Measurements from ENCODE around the gene VAC14.
"Not testable (repeated sequence)": the region's sequence is repeated elsewhere in the genome, so short reads cannot be mapped to it uniquely, and the experiment has no call there.

Gene VAC14

DNA sequence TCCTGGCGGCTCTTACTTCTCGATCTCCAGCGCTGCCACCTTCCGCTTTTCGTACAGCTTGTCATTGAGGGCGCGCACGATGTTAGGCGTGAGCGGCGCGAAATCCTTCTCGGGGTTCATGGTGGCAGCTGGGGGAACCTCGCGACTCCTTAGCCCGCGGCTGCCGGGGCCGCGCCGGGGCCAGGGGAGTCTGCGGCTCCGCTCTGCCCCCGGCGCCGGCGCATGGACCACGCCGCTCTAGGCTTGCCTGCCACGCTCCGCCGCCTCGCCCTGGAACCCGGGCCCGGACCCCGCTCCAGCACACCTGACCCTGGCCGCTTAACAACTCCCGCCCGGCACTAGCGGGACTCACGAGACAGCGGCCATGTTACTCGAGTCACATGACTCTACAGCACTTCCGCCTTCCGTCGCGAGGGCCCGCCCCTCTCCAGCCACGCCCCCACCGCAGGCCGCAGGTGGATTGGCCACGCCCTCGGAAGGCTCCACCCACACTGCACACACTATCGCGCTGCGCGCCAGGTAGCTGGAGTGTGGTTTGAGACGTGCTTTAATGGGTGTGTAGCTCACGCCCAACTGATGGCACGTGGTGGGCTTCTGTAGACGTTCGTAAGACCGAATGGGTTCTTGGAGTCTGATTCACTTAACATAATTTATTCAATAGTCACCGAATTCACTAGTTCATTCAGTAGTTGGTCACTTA, at the start of gene VAC14:
TSS of gene VAC14 (minus strand) at position 378 of the 700 bp plus-strand sequence. CDS start at position 120, 258 bp downstream.
- no peaks in the 10 kb centered on the region for H3K9me2 ChIP-seq (ENCODE audit: low read depth, low read length)
- TF ChIP-seq, protein P1, sequence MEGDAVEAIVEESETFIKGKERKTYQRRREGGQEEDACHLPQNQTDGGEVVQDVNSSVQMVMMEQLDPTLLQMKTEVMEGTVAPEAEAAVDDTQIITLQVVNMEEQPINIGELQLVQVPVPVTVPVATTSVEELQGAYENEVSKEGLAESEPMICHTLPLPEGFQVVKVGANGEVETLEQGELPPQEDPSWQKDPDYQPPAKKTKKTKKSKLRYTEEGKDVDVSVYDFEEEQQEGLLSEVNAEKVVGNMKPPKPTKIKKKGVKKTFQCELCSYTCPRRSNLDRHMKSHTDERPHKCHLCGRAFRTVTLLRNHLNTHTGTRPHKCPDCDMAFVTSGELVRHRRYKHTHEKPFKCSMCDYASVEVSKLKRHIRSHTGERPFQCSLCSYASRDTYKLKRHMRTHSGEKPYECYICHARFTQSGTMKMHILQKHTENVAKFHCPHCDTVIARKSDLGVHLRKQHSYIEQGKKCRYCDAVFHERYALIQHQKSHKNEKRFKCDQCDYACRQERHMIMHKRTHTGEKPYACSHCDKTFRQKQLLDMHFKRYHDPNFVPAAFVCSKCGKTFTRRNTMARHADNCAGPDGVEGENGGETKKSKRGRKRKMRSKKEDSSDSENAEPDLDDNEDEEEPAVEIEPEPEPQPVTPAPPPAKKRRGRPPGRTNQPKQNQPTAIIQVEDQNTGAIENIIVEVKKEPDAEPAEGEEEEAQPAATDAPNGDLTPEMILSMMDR (IDR thresholded peaks at IDR 0.05; ENCODE audit: low read length): no peak
- no peak for TF ChIP-seq EZH2 (IDR thresholded peaks at IDR 0.05; ENCODE audit: borderline replicate concordance, low read length)
- H3K9me3 ChIP-seq (ENCODE audit: low read length): no peaks in the 10 kb centered on the region
- peak within 1 kb of the TSS; percentile 82 for H3K9ac ChIP-seq (ENCODE audit: low read length)
- H3F3A ChIP-seq (ENCODE audit: insufficient read depth, low read length): no peaks in the 10 kb centered on the region
- H3K27me3 ChIP-seq (ENCODE audit: insufficient read depth, low read length): no peaks in the 10 kb centered on the region
- H3K27ac ChIP-seq (ENCODE audit: low read depth, low read length, poor library complexity, severe bottlenecking): no peak within 1 kb of the TSS
- H3K79me2 ChIP-seq (ENCODE audit: insufficient read depth, low read length): peaks cover 17% of the 10 kb centered on the region
- H4K20me1 ChIP-seq (ENCODE audit: insufficient read depth, low read length): no peaks in the 10 kb centered on the region
- no peak within 1 kb of the TSS for H2AFZ ChIP-seq (ENCODE audit: low read length)
- peak within 1 kb of the TSS; percentile 97 for H3K4me2 ChIP-seq (ENCODE audit: low read length)
- peaks cover 26% of the 10 kb centered on the region for H3K4me1 ChIP-seq (ENCODE audit: insufficient read depth, low read length, severe bottlenecking)
- peak within 1 kb of the TSS; percentile 91 for H3K4me3 ChIP-seq (ENCODE audit: low read depth, low read length, poor library complexity, severe bottlenecking)
- H3K36me3 ChIP-seq (ENCODE audit: insufficient read depth, low read length): peaks cover 8% of the 10 kb centered on the region; the same call in 1 of the 2 replicates

- H3K4me1 ChIP-seq (ENCODE audit: insufficient read depth, low read length, severe bottlenecking); H3K9ac ChIP-seq (ENCODE audit: low read length); H2AFZ ChIP-seq (ENCODE audit: low read length); H3K9me3 ChIP-seq (ENCODE audit: low read length); H3K4me3 ChIP-seq (ENCODE audit: low read depth, low read length, poor library complexity, severe bottlenecking); H3K4me2 ChIP-seq (ENCODE audit: low read length); H3K9me2 ChIP-seq (ENCODE audit: low read depth, low read length); H3K27me3 ChIP-seq (ENCODE audit: insufficient read depth, low read length); H4K20me1 ChIP-seq (ENCODE audit: insufficient read depth, low read length); H3K36me3 ChIP-seq (ENCODE audit: insufficient read depth, low read length); H3K79me2 ChIP-seq (ENCODE audit: insufficient read depth, low read length); H3K27ac ChIP-seq (ENCODE audit: low read depth, low read length, poor library complexity, severe bottlenecking); H3F3A ChIP-seq (ENCODE audit: insufficient read depth, low read length): not testable (repeated sequence)
Observed at GRCh38 chr16:70823498-70824118, 22.6 kb upstream of the VAC14 start.

DNA sequence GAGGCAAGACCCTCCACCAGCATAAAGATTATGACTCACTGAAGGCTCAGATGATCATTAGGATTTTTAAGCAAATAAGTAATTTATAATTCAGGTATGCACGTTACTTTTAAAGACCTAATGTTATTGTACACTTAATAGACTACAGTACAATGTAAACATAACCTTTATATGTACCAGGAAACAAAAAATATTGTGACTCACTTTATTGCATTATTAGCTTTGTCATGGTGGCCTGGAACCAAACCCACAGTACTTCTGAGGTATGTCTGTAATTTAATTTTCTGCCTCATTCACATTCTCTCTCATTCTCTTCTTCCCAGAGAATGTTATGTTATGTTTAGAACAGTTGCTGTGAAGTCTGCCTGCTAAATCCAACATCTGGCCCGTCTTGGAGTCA, 21.8 kb upstream of the VAC14 start:
- H2AFZ ChIP-seq (ENCODE audit: low read length): not testable (repeated sequence)

GRCh38 chr16:70818088-70818487, 17.1 kb upstream of the VAC14 start:
- H3K27ac ChIP-seq (ENCODE audit: low read depth, low read length, poor library complexity, severe bottlenecking); H2AFZ ChIP-seq (ENCODE audit: low read length); H3K4me2 ChIP-seq (ENCODE audit: low read length); H3K9me3 ChIP-seq (ENCODE audit: low read length); H3K79me2 ChIP-seq (ENCODE audit: insufficient read depth, low read length); H3K4me1 ChIP-seq (ENCODE audit: insufficient read depth, low read length, severe bottlenecking); H4K20me1 ChIP-seq (ENCODE audit: insufficient read depth, low read length); H3F3A ChIP-seq (ENCODE audit: insufficient read depth, low read length); H3K4me3 ChIP-seq (ENCODE audit: low read depth, low read length, poor library complexity, severe bottlenecking); H3K27me3 ChIP-seq (ENCODE audit: insufficient read depth, low read length); H3K36me3 ChIP-seq (ENCODE audit: insufficient read depth, low read length); H3K9ac ChIP-seq (ENCODE audit: low read length); H3K9me2 ChIP-seq (ENCODE audit: low read depth, low read length): not testable (repeated sequence)

More for the DNA sequence above, 21.8 kb upstream of the VAC14 start:
- not testable (repeated sequence) for H3K79me2 ChIP-seq (ENCODE audit: insufficient read depth, low read length); H3K4me1 ChIP-seq (ENCODE audit: insufficient read depth, low read length, severe bottlenecking); H3K9me3 ChIP-seq (ENCODE audit: low read length); H3K27me3 ChIP-seq (ENCODE audit: insufficient read depth, low read length); H3K27ac ChIP-seq (ENCODE audit: low read depth, low read length, poor library complexity, severe bottlenecking); H3K9me2 ChIP-seq (ENCODE audit: low read depth, low read length); H3K9ac ChIP-seq (ENCODE audit: low read length); H3F3A ChIP-seq (ENCODE audit: insufficient read depth, low read length); H3K4me3 ChIP-seq (ENCODE audit: low read depth, low read length, poor library complexity, severe bottlenecking); H4K20me1 ChIP-seq (ENCODE audit: insufficient read depth, low read length); H3K36me3 ChIP-seq (ENCODE audit: insufficient read depth, low read length); H3K4me2 ChIP-seq (ENCODE audit: low read length)

Measured in OCI-LY1 (cell line).